Caco-2 (cell line): Measurements from ENCODE around the gene GIMD1. TPM values are rescaled to one million over a fixed set of nuclear protein-coding genes. Genes with fewer than 3 reads are reported as not detected.

ENCODE experiments used
- BruUV-seq: library from RNA; stranded (reverse); fragments of 400-500 nt; replicated peaks from 2 replicates; lab custom pipeline; 2021; lab: Mats Ljungman, UMichigan
- CTCF ChIA-PET: fragments of 300-600 bp; sonication (Branson Sonifier 250); formaldehyde crosslinking; loops from one replicate; lab custom pipeline; 2022; ENCODE audit warnings: antibody characterized with exemption; lab: Charles Lee
- POLR2A ChIA-PET: fragments of 300-600 bp; sonication (Branson Sonifier 250); formaldehyde crosslinking; loops from one replicate; lab custom pipeline; 2022; ENCODE audit warnings: antibody characterized with exemption; lab: Charles Lee
- DNase-seq, 2 experiments: peaks; one replicate each; pipeline versions ENCODE4 v3.0.0 to v3.0.0-alpha.2; 2020 to 2022
- H3K27me3 ChIP-seq: replicated peaks from 2 replicates; pipeline ENCODE4 v1.6.0; 2011; ENCODE audit warnings: low read length; ENCODE audit not compliant: control insufficient read depth, insufficient read depth
- H3K36me3 ChIP-seq: 2 replicates; pipeline ENCODE4 v1.5.1; 2011; ENCODE audit warnings: low read length; ENCODE audit not compliant: control insufficient read depth, insufficient read depth
- H3K4me1 ChIP-seq: fragments of 250-450 bp; sonication (Bioruptor Pico); 2 replicates; pipeline ENCODE4 v1.5.1; 2020; ENCODE audit warnings: mild to moderate bottlenecking
- H3K4me3 ChIP-seq: 2 replicates; pipeline ENCODE4 v1.5.1; 2011; ENCODE audit warnings: low read depth, mild to moderate bottlenecking, control low read depth, low read length
- H3K9me3 ChIP-seq: fragments of 250-450 bp; sonication (Bioruptor Pico); 2 replicates; pipeline ENCODE4 v1.5.1; 2020; ENCODE audit warnings: mild to moderate bottlenecking, moderate library complexity
- H3K27ac Mint-ChIP-seq: one replicate; pipeline ENCODE4 v1.8.0; 2022; ENCODE audit warnings: mixed read lengths; ENCODE audit not compliant: unreplicated experiment
- H3K27me3 Mint-ChIP-seq: one replicate; pipeline ENCODE4 v1.8.0; 2022; ENCODE audit warnings: mixed read lengths; ENCODE audit not compliant: insufficient read depth, unreplicated experiment
- H3K36me3 Mint-ChIP-seq: one replicate; pipeline ENCODE4 v1.8.0; 2022; ENCODE audit warnings: mild to moderate bottlenecking, mixed read lengths; ENCODE audit not compliant: insufficient read depth, unreplicated experiment
- H3K4me1 Mint-ChIP-seq: one replicate; pipeline ENCODE4 v1.8.0; 2022; ENCODE audit warnings: low read depth, mixed read lengths; ENCODE audit not compliant: unreplicated experiment
- H3K4me3 Mint-ChIP-seq: one replicate; pipeline ENCODE4 v1.8.0; 2022; ENCODE audit warnings: mild to moderate bottlenecking, moderate library complexity, mixed read lengths; ENCODE audit not compliant: unreplicated experiment
- H3K9me3 Mint-ChIP-seq: one replicate; pipeline ENCODE4 v1.8.0; 2022; ENCODE audit warnings: mixed read lengths; ENCODE audit not compliant: unreplicated experiment
- CTCF ChIP-seq, 2 experiments: fragments of 200-600 bp in 1 of 2; IDR thresholded peaks; 1 replicate in 1 of 2; 2 replicates in 1 of 2; pipeline versions ENCODE4 v1.5.1 to v1.8.0; 2011 to 2022; ENCODE audit warnings: antibody characterized with exemption in 1 of 2, control low read depth in 1 of 2, inconsistent platforms in 1 of 2, low read depth in 1 of 2, low read length in 1 of 2, mild to moderate bottlenecking in 1 of 2, moderate library complexity in 1 of 2; ENCODE audit not compliant: insufficient read depth in 1 of 2, severe bottlenecking in 1 of 2, unreplicated experiment in 1 of 2
- intact Hi-C: fragments of 100-400 bp; cut with micrococcal nuclease; formaldehyde crosslinking; loops from one replicate; pipeline ENCODE4 v1.10.0; 2022; ENCODE audit not compliant: unreplicated experiment
- total RNA-seq: library from RNA; stranded (reverse); gene quantifications from 2 replicates; pipeline ENCODE4 v1.2.3, GENCODE V29; 2022

GIMD1 gene
- total RNA-seq, 1 experiment from 2014 or later = not detected

GRCh38 chr4:106358899-106359298 is 9.7 kb downstream of the GIMD1 start:
- Mint-ChIP-seq H3K36me3 (no peaks in the 10 kb centered on the region), H3K27me3 (no peaks in the 10 kb centered on the region), H3K4me3 (no peak overlapping the region), H3K9me3 (no peaks in the 10 kb centered on the region), H3K4me1 (no peaks in the 10 kb centered on the region), H3K27ac (no peak overlapping the region)
- CTCF ChIA-PET = no interaction called here
- intact Hi-C loops = no loop called here
- no peaks in the 10 kb centered on the region for H3K36me3 ChIP-seq
- POLR2A ChIA-PET = no interaction called here
- H3K4me1 ChIP-seq = no peaks in the 10 kb centered on the region
- no peaks in the 10 kb centered on the region for H3K9me3 ChIP-seq
- DNase-seq = no peak
- no peak for TF ChIP-seq CTCF (IDR thresholded peaks at IDR 0.05; ENCODE audit: insufficient read depth in 1 of 2, low read depth in 1 of 2, low read length in 1 of 2, severe bottlenecking in 1 of 2, unreplicated experiment in 1 of 2)
- H3K27me3 ChIP-seq = no peaks in the 10 kb centered on the region
- BruUV-seq = no TSS peak
- H3K4me3 ChIP-seq = no peak overlapping the region

GRCh38 chr4:106355193-106355592 is 13.4 kb downstream of the GIMD1 start:
- no peaks in the 10 kb centered on the region for H3K9me3 ChIP-seq
- H3K4me3 ChIP-seq = no peak overlapping the region
- H3K36me3 ChIP-seq = no peaks in the 10 kb centered on the region
- Mint-ChIP-seq H3K9me3 (no peaks in the 10 kb centered on the region), H3K36me3 (peaks cover 18% of the 10 kb centered on the region), H3K4me1 (peaks cover 6% of the 10 kb centered on the region), H3K4me3 (no peak overlapping the region), H3K27ac (no peak overlapping the region), H3K27me3 (no peaks in the 10 kb centered on the region)
- no peaks in the 10 kb centered on the region for H3K27me3 ChIP-seq
- intact Hi-C loops = no loop called here
- H3K4me1 ChIP-seq = no peaks in the 10 kb centered on the region
- DNase-seq = no peak
- no TSS peak for BruUV-seq
- POLR2A ChIA-PET = no interaction called here
- CTCF ChIA-PET = no interaction called here
- no peak for TF ChIP-seq CTCF (IDR thresholded peaks at IDR 0.05; ENCODE audit: insufficient read depth in 1 of 2, low read depth in 1 of 2, low read length in 1 of 2, severe bottlenecking in 1 of 2, unreplicated experiment in 1 of 2)

- intact Hi-C loops = no loop called here
- ChIA-PET CTCF (interaction anchor here (0.8 kb wide), 1 partner anchor 88 kb away, joined by 3 read pairs; no protein-coding TSS in a partner anchor), POLR2A (no interaction called here)
- no peaks in the 10 kb centered on the region for H3K36me3 ChIP-seq
- peaks cover 6% of the 10 kb centered on the region for H3K4me1 Mint-ChIP-seq
- no peak for DNase-seq
- H3K9me3 ChIP-seq = no peaks in the 10 kb centered on the region
- H3K36me3 Mint-ChIP-seq = peaks cover 29% of the 10 kb centered on the region
- no peak overlapping the region for H3K4me3 Mint-ChIP-seq
- no peaks in the 10 kb centered on the region for H3K27me3 Mint-ChIP-seq
- no peaks in the 10 kb centered on the region for H3K9me3 Mint-ChIP-seq
- no peaks in the 10 kb centered on the region for H3K27me3 ChIP-seq
- TF ChIP-seq CTCF (IDR thresholded peaks at IDR 0.05; ENCODE audit: insufficient read depth in 1 of 2, low read depth in 1 of 2, low read length in 1 of 2, severe bottlenecking in 1 of 2, unreplicated experiment in 1 of 2) = no peak
- BruUV-seq = no TSS peak
- no peaks in the 10 kb centered on the region for H3K4me1 ChIP-seq
- no peak overlapping the region for H3K27ac Mint-ChIP-seq
- no peak overlapping the region for H3K4me3 ChIP-seq
These were observed 14.8 kb downstream of the GIMD1 start for GRCh38 chr4:106353786-106354185.
